Nephron progenitor cell (in vitro differentiated cells): ENCODE data around the gene BDKRB1.

Experiments
- DNase-seq: peaks from one replicate; pipeline ENCODE4 v3.0.0; 2021
- H3K27ac Mint-ChIP-seq: 2 replicates; pipeline ENCODE4 v1.8.0; 2021; ENCODE audit warnings: mild to moderate bottlenecking, moderate library complexity, mixed read lengths
- H3K27me3 Mint-ChIP-seq: 2 replicates; pipeline ENCODE4 v1.8.0; 2021; ENCODE audit warnings: mild to moderate bottlenecking, low read depth, mixed read lengths; ENCODE audit not compliant: poor library complexity
- H3K36me3 Mint-ChIP-seq: 2 replicates; pipeline ENCODE4 v1.8.0; 2021; ENCODE audit warnings: low read depth, mixed read lengths
- H3K4me1 Mint-ChIP-seq: 2 replicates; pipeline ENCODE4 v1.8.0; 2021; ENCODE audit warnings: mixed read lengths
- H3K4me3 Mint-ChIP-seq: 2 replicates; pipeline ENCODE4 v1.8.0; 2021; ENCODE audit warnings: mild to moderate bottlenecking, moderate library complexity, mixed read lengths
- H3K9me3 Mint-ChIP-seq: 2 replicates; pipeline ENCODE4 v1.8.0; 2021; ENCODE audit warnings: mild to moderate bottlenecking, moderate library complexity, mixed read lengths
- TF ChIP-seq, protein P1 (sequence below): fragments of 200-600 bp; sonication (generic); IDR thresholded peaks from 2 replicates; pipeline ENCODE4 v1.5.0; 2021; ENCODE audit warnings: antibody characterized with exemption

BDKRB1 gene

GRCh38 chr14:96255501-96256366 lies at the start of gene BDKRB1:
BDKRB1 (plus strand) TSS chr14:96256210; CDS start chr14:96263683, 7,473 bp downstream.
- peaks cover 5% of the 10 kb centered on the region for H3K4me1 Mint-ChIP-seq
- TF ChIP-seq, protein P1, sequence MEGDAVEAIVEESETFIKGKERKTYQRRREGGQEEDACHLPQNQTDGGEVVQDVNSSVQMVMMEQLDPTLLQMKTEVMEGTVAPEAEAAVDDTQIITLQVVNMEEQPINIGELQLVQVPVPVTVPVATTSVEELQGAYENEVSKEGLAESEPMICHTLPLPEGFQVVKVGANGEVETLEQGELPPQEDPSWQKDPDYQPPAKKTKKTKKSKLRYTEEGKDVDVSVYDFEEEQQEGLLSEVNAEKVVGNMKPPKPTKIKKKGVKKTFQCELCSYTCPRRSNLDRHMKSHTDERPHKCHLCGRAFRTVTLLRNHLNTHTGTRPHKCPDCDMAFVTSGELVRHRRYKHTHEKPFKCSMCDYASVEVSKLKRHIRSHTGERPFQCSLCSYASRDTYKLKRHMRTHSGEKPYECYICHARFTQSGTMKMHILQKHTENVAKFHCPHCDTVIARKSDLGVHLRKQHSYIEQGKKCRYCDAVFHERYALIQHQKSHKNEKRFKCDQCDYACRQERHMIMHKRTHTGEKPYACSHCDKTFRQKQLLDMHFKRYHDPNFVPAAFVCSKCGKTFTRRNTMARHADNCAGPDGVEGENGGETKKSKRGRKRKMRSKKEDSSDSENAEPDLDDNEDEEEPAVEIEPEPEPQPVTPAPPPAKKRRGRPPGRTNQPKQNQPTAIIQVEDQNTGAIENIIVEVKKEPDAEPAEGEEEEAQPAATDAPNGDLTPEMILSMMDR, result no peak
- peaks cover 29% of the 10 kb centered on the region for H3K27me3 Mint-ChIP-seq
- peaks cover 17% of the 10 kb centered on the region for H3K9me3 Mint-ChIP-seq
- no peak within 1 kb of the TSS for H3K4me3 Mint-ChIP-seq
- no peak within 1 kb of the TSS for H3K27ac Mint-ChIP-seq
- DNase-seq, result no peak
- peaks cover 4% of the 10 kb centered on the region for H3K36me3 Mint-ChIP-seq

DNA sequence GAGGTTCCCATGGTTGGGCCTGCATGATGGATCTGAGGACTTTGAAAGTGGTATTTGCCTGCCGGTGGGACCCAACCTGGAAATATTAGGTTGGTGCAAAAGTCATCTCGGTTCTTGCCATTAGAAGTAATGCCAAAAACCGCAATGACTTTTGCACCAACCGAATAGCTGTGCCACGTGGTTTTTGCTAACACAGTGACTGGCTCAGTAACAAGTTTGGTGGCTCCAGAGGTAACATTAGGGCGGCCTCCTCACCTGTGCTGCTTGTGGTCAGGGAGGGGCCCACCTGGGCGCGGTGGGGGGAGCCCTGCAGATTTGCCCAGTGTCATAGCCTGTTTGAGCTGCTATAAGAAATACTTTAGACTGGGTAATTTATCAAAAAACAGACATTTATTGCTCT lies 49.5 kb upstream of the BDKRB1 start:
- H3K4me1 Mint-ChIP-seq, result peaks cover 24% of the 10 kb centered on the region
- peaks cover 43% of the 10 kb centered on the region for H3K27me3 Mint-ChIP-seq
- TF ChIP-seq, protein P1, result no peak
- no peak overlapping the region for H3K27ac Mint-ChIP-seq
- H3K4me3 Mint-ChIP-seq, result no peak overlapping the region
- H3K9me3 Mint-ChIP-seq, result peaks cover 5% of the 10 kb centered on the region
- no peaks in the 10 kb centered on the region for H3K36me3 Mint-ChIP-seq
- DNase-seq, result no peak

DNA sequence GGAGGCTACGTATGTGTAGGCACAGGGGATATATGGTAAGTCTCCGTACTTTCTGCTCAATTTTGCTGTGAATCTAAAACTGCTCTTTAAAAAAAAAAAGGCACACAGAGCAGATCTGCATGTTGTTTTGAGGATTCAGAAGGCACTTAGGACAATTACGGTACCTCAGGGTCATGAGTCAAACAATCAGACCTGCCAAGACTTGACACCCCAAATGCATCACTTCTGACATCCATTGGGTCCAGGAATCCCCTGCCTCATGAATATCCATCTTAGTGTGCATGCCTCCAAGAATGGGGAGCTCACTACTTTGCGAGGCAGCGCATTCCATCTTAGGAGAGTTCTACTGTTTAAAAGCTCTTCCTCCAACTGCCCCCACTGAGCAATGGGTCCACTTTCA lies 48.3 kb upstream of the BDKRB1 start:
- peaks cover 19% of the 10 kb centered on the region for H3K4me1 Mint-ChIP-seq
- peaks cover 40% of the 10 kb centered on the region for H3K27me3 Mint-ChIP-seq
- no peak overlapping the region for H3K4me3 Mint-ChIP-seq
- H3K27ac Mint-ChIP-seq, result no peak overlapping the region
- no peak for DNase-seq
- H3K36me3 Mint-ChIP-seq, result no peaks in the 10 kb centered on the region
- TF ChIP-seq, protein P1, result no peak
- peaks cover 17% of the 10 kb centered on the region for H3K9me3 Mint-ChIP-seq

- no peaks in the 10 kb centered on the region for H3K36me3 Mint-ChIP-seq
- TF ChIP-seq, protein P1, result no peak
- H3K27me3 Mint-ChIP-seq, result peaks cover 41% of the 10 kb centered on the region
- DNase-seq, result no peak
- peaks cover 26% of the 10 kb centered on the region for H3K9me3 Mint-ChIP-seq
- peaks cover 19% of the 10 kb centered on the region for H3K4me1 Mint-ChIP-seq
- H3K4me3 Mint-ChIP-seq, result no peak overlapping the region
- no peak overlapping the region for H3K27ac Mint-ChIP-seq
Measured at GRCh38 chr14:96208739-96209138, 47.3 kb upstream of the BDKRB1 start.

GRCh38 chr14:96212140-96212539 lies 43.9 kb upstream of the BDKRB1 start:
- Mint-ChIP-seq H3K27ac (no peak overlapping the region), H3K9me3 (peaks cover 26% of the 10 kb centered on the region), H3K4me3 (no peak overlapping the region), H3K4me1 (no peaks in the 10 kb centered on the region), H3K27me3 (peaks cover 35% of the 10 kb centered on the region), H3K36me3 (no peaks in the 10 kb centered on the region)
- DNase-seq, result no peak
- TF ChIP-seq, protein P1, result no peak

GRCh38 chr14:96212896-96213295 lies 43.1 kb upstream of the BDKRB1 start:
- H3K27me3 Mint-ChIP-seq, result peaks cover 34% of the 10 kb centered on the region

More at GRCh38 chr14:96212896-96213295, 43.1 kb upstream of the BDKRB1 start:
- H3K27ac Mint-ChIP-seq, result no peak overlapping the region
- H3K36me3 Mint-ChIP-seq, result no peaks in the 10 kb centered on the region
- H3K9me3 Mint-ChIP-seq, result peaks cover 26% of the 10 kb centered on the region
- TF ChIP-seq, protein P1, result no peak
- H3K4me3 Mint-ChIP-seq, result no peak overlapping the region
- no peak for DNase-seq
- no peaks in the 10 kb centered on the region for H3K4me1 Mint-ChIP-seq
